ENCODE data around the gene MCF2L2. TPM values are rescaled to one million over a fixed set of nuclear protein-coding genes. Genes with fewer than 3 reads are reported as not detected.

Gene MCF2L2
- total and polyA plus RNA-seq, 9 of the 15 experiments (the other 6 are each of a cell fraction or from before 2014, with no cell fraction given), result 0.56 to 4.2 (median 3.0) TPM

- Histone ChIP-seq H2AFZ (ENCODE audit: low read depth, low read length) (no peak overlapping the region), H3K36me3 (ENCODE audit: control insufficient read depth, insufficient read depth, low read length) (no peaks in the 10 kb centered on the region; the same call in 2 of the 3 replicates), H3K9me1 (ENCODE audit: control insufficient read depth, insufficient read depth, low read length) (no peaks in the 10 kb centered on the region), H4K20me1 (replicated peaks; ENCODE audit: control insufficient read depth, insufficient read depth, low read length) (no peaks in the 10 kb centered on the region), H3K9ac (ENCODE audit: insufficient read depth in 1 of 2, low read depth in 2 of 2, low read length in 2 of 2) (no peak overlapping the region; a peak in 1 of 4 replicates), H3K79me2 (ENCODE audit: control insufficient read depth, insufficient read depth, low read length) (no peaks in the 10 kb centered on the region), H3K27ac (ENCODE audit: extremely low read depth, low read depth, low read length) (no peak overlapping the region), H3K4me2 (ENCODE audit: insufficient read depth, low read length) (no peak overlapping the region), H3K27me3 (ENCODE audit: control insufficient read depth in 2 of 2, insufficient read depth in 2 of 2, low read length in 2 of 2) (no peaks in the 10 kb centered on the region), H3K4me1 (replicated peaks in 1 of 2; ENCODE audit: control insufficient read depth in 2 of 2, insufficient read depth in 2 of 2, low read length in 2 of 2) (peaks cover 4 to 14% of the 10 kb centered on the region in 2 experiments), H3K9me3 (replicated peaks; ENCODE audit: control insufficient read depth, insufficient read depth, low read depth, low read length) (no peaks in the 10 kb centered on the region), H3K4me3 (no peak overlapping the region)
- ATAC-seq (no peak), FAIRE-seq (no peak), DNase-seq (ENCODE audit: extremely low read depth in 1 of 4, low spot score in 3 of 4) (no peak)
- POLR2A ChIA-PET, result no interaction called here
- in situ Hi-C loops (cut with MboI), result no loop called here
- BruUV-seq (replicated peaks), result no TSS peak
- WGBS (ENCODE audit: insufficient coverage, low coverage, missing lambda C conversion rate), result 65% methylated on average over 7 of the region's 7 CpGs
- CTCF ChIA-PET (ENCODE audit: low intra/inter-chr PET ratio), result no interaction called here
- no peak for TF ChIP-seq CAMTA2 (CRISPR knock-in tag; conservative IDR thresholded peaks at IDR 0.05)
- TF ChIP-seq ADNP (tag; IDR thresholded peaks at IDR 0.05), result no peak
- intact Hi-C loops (cut with micrococcal nuclease), result loop anchor here (5.0 kb wide), 1 partner anchor 660 kb away; no protein-coding TSS in a partner anchor
Measured at GRCh38 chr3:183377307-183377959, 51.0 kb downstream of the MCF2L2 start.

- ChIA-PET CTCF (ENCODE audit: low intra/inter-chr PET ratio) (no interaction called here), POLR2A (interaction anchor here (0.6 to 1.0 kb wide), 2 partner anchors 10 to 246 kb away, joined by 3 read pairs; no protein-coding TSS in a partner anchor)
- no peaks in the 10 kb centered on the region for H4K20me1 ChIP-seq (replicated peaks; ENCODE audit: control insufficient read depth, insufficient read depth, low read length)
- in situ Hi-C loops (cut with MboI) (no loop called here), intact Hi-C loops (cut with micrococcal nuclease) (loop anchor here (5.0 kb wide), 1 partner anchor 658 kb away; no protein-coding TSS in a partner anchor)
- TF ChIP-seq TAL1 (IDR thresholded peaks at IDR 0.05), result no peak
- TF ChIP-seq HNRNPK (IDR thresholded peaks at IDR 0.05; ENCODE audit: low read depth, low read length, poor library complexity, severe bottlenecking), result no peak
- no peak for TF ChIP-seq GATAD2B (IDR thresholded peaks at IDR 0.05; ENCODE audit: borderline replicate concordance)
- peak; percentile 33; the same call in 1 of the 2 replicates for TF ChIP-seq SPI1 (IDR thresholded peaks at IDR 0.05; ENCODE audit: borderline replicate concordance, low read depth, low read length)
- TF ChIP-seq ATF1 (CRISPR knock-in tag; IDR thresholded peaks at IDR 0.05), result no peak
- TF ChIP-seq ATF1 (tag; IDR thresholded peaks at IDR 0.05), result no peak
- TF ChIP-seq FOXJ3 (CRISPR knock-in tag; IDR thresholded peaks at IDR 0.05), result no peak
- TF ChIP-seq GABPB1 (CRISPR knock-in tag; IDR thresholded peaks at IDR 0.05), result no peak
- H3K27me3 ChIP-seq (ENCODE audit: control insufficient read depth in 2 of 2, insufficient read depth in 2 of 2, low read length in 2 of 2), result no peaks in the 10 kb centered on the region
- no peaks in the 10 kb centered on the region for H3K79me2 ChIP-seq (ENCODE audit: control insufficient read depth, insufficient read depth, low read length)
- H2AFZ ChIP-seq (ENCODE audit: low read depth, low read length), result peak overlapping the region; percentile 18
- H3K9ac ChIP-seq (ENCODE audit: insufficient read depth in 1 of 2, low read depth in 2 of 2, low read length in 2 of 2), result no peak overlapping the region
- H3K27ac ChIP-seq (ENCODE audit: extremely low read depth, low read depth, low read length), result no peak overlapping the region
- H3K9me3 ChIP-seq (replicated peaks; ENCODE audit: control insufficient read depth, insufficient read depth, low read depth, low read length), result no peaks in the 10 kb centered on the region
- no peaks in the 10 kb centered on the region; the same call in 2 of the 3 replicates for H3K36me3 ChIP-seq (ENCODE audit: control insufficient read depth, insufficient read depth, low read length)
- no peak for DNase-seq (ENCODE audit: extremely low read depth in 1 of 4, low spot score in 3 of 4)
- 47% methylated on average over 4 of the region's 5 CpGs for whole genome bisulfite sequencing (ENCODE audit: insufficient coverage, low coverage, missing lambda C conversion rate)
- BruUV-seq (replicated peaks), result no TSS peak
- H3K4me1 ChIP-seq (replicated peaks in 1 of 2; ENCODE audit: control insufficient read depth in 2 of 2, insufficient read depth in 2 of 2, low read length in 2 of 2), result peaks cover 4 to 12% of the 10 kb centered on the region in 2 experiments; a peak in 4 of 5 replicates
- H3K9me1 ChIP-seq (ENCODE audit: control insufficient read depth, insufficient read depth, low read length), result no peaks in the 10 kb centered on the region
- peak overlapping the region; percentile 19; the same call in 1 of the 2 replicates for H3K4me2 ChIP-seq (ENCODE audit: insufficient read depth, low read length)
- ATAC-seq, result no peak
- FAIRE-seq, result no peak
- H3K4me3 ChIP-seq, result no peak overlapping the region
Measured at GRCh38 chr3:183375787-183376186, 52.6 kb downstream of the MCF2L2 start.
